Measurements from ENCODE around the gene ITGA1.

Gene ITGA1

GRCh38 chr5:52898961-52899680, 111.4 kb downstream of the ITGA1 start:
- no peak for DNase-seq

GRCh38 chr5:52903142-52903541, 115.4 kb downstream of the ITGA1 start:
- no peak for DNase-seq

GRCh38 chr5:52906343-52906742, 118.6 kb downstream of the ITGA1 start:
- no peak for DNase-seq

GRCh38 chr5:52906845-52907244, 119.1 kb downstream of the ITGA1 start:
- DNase-seq: no peak

- DNase-seq: no peak
Measured at GRCh38 chr5:52909192-52909591, 121.5 kb downstream of the ITGA1 start.

- DNase-seq: no peak
Measured at GRCh38 chr5:52910071-52910470, 122.4 kb downstream of the ITGA1 start.

- peak; percentile 72 to 81 (median 75) for DNase-seq
Measured at GRCh38 chr5:52915176-52915875, 127.6 kb downstream of the ITGA1 start.

GRCh38 chr5:52920929-52921328, 133.2 kb downstream of the ITGA1 start:
- no peak for DNase-seq

- DNase-seq: peak in 3 of 4 experiments; percentile 15 to 60 (median 58)
Measured at GRCh38 chr5:52922384-52922783, 134.7 kb downstream of the ITGA1 start.

- no peak for DNase-seq
Measured at GRCh38 chr5:52924456-52924855, 136.7 kb downstream of the ITGA1 start.

GRCh38 chr5:52925001-52925400, 137.3 kb downstream of the ITGA1 start:
- DNase-seq: no peak

GRCh38 chr5:52928689-52929088, 141.0 kb downstream of the ITGA1 start:
- DNase-seq: no peak

GRCh38 chr5:52938226-52938625, 150.5 kb downstream of the ITGA1 start:
- DNase-seq: no peak

GRCh38 chr5:52943285-52943684, 155.6 kb downstream of the ITGA1 start:
- DNase-seq: no peak

GRCh38 chr5:52943808-52944207, 156.1 kb downstream of the ITGA1 start:
- no peak for DNase-seq

- no peak for DNase-seq
Measured at GRCh38 chr5:52945040-52945439, 157.3 kb downstream of the ITGA1 start.

GRCh38 chr5:52947208-52947607, 159.5 kb downstream of the ITGA1 start:
- no peak for DNase-seq

GRCh38 chr5:52947851-52948250, 160.1 kb downstream of the ITGA1 start:
- DNase-seq: no peak

- DNase-seq: peak; percentile 75 to 84 (median 80)
Measured at GRCh38 chr5:52948418-52949076, 160.8 kb downstream of the ITGA1 start.

GRCh38 chr5:52950686-52951085, 163.0 kb downstream of the ITGA1 start:
- no peak for DNase-seq

- DNase-seq: no peak
Measured at GRCh38 chr5:52952483-52952882, 164.8 kb downstream of the ITGA1 start.

- no peak for DNase-seq
Measured at GRCh38 chr5:52956014-52956413, 168.3 kb downstream of the ITGA1 start.

GRCh38 chr5:52956915-52957747, 169.4 kb downstream of the ITGA1 start:
- DNase-seq: no peak

Data from suppressor macrophage (primary cell).